Activated CD4-positive, alpha-beta T cell treated with anti-CD3 and anti-CD28 coated beads for 4 hours (primary cell): ENCODE measurements around the gene UFSP1.
"Not testable (repeated sequence)": the region's sequence is repeated elsewhere in the genome, so short reads cannot be mapped to it uniquely, and the experiment has no call there.

Experiments
- DNase-seq, 2 donors: peaks; one replicate each; pipeline ENCODE4 v3.0.0-alpha.2; 2020

Gene UFSP1

GRCh38 chr7:100879685-100880261 is 9.7 kb downstream of the UFSP1 start:
- DNase-seq = no peak

- no peak for DNase-seq
Measured at GRCh38 chr7:100878685-100879084, 10.8 kb downstream of the UFSP1 start.

GRCh38 chr7:100878013-100878412 is 11.5 kb downstream of the UFSP1 start:
- DNase-seq = no peak

GRCh38 chr7:100875356-100875751 is 14.2 kb downstream of the UFSP1 start:
- peak in 1 of 2 donors; percentile 38 for DNase-seq

GRCh38 chr7:100874577-100875355 is 14.7 kb downstream of the UFSP1 start, which contains the start of gene SRRT:
SRRT (plus strand) TSS chr7:100875103; CDS start chr7:100875591, 488 bp downstream.
- peak; percentile 99 for DNase-seq

GRCh38 chr7:100874300-100874576 is 15.3 kb downstream of the UFSP1 start:
- DNase-seq = no peak

- DNase-seq = no peak
Measured at GRCh38 chr7:100873599-100874299, 15.8 kb downstream of the UFSP1 start.

GRCh38 chr7:100867776-100868485 is 21.6 kb downstream of the UFSP1 start:
- DNase-seq = no peak

GRCh38 chr7:100867040-100867775 is 22.3 kb downstream of the UFSP1 start, which contains the start of gene TRIP6:
TRIP6 (plus strand) TSS chr7:100867387; CDS start chr7:100867498, 111 bp downstream.
- DNase-seq = peak; percentile 66 to 75

- no peak for DNase-seq
Measured at GRCh38 chr7:100866729-100867039, 22.8 kb downstream of the UFSP1 start.

GRCh38 chr7:100865938-100866728 is 23.4 kb downstream of the UFSP1 start:
- DNase-seq = no peak

GRCh38 chr7:100865372-100865911 is 24.1 kb downstream of the UFSP1 start:
- DNase-seq = no peak

- DNase-seq = no peak
Measured at GRCh38 chr7:100864263-100864845, 25.2 kb downstream of the UFSP1 start.

GRCh38 chr7:100863406-100863950 is 26.0 kb downstream of the UFSP1 start:
- DNase-seq = no peak

GRCh38 chr7:100861616-100861985 is 27.9 kb downstream of the UFSP1 start:
- DNase-seq = no peak

- no peak for DNase-seq
Measured at GRCh38 chr7:100860702-100861615, 28.6 kb downstream of the UFSP1 start.

GRCh38 chr7:100859856-100860255 is 29.7 kb downstream of the UFSP1 start:
- DNase-seq = no peak

GRCh38 chr7:100856871-100857282 is 32.6 kb downstream of the UFSP1 start:
- DNase-seq = no peak

GRCh38 chr7:100855515-100855914 is 34.0 kb downstream of the UFSP1 start:
- DNase-seq = no peak

- DNase-seq = not testable (repeated sequence)
Measured at GRCh38 chr7:100854899-100855298, 34.6 kb downstream of the UFSP1 start.
